Measurements from ENCODE around the gene OMG. TPM values are rescaled to one million over a fixed set of nuclear protein-coding genes. Genes with fewer than 3 reads are reported as not detected.
A peak's percentile ranks its signal among the peaks of the same experiment; 100 is the strongest.
"Not testable (repeated sequence)": the region's sequence is repeated elsewhere in the genome, so short reads cannot be mapped to it uniquely, and the experiment has no call there.

OMG gene
- total RNA-seq, 3 donors from 2014 or later = 0.15 TPM; not detected in 2

- Mint-ChIP-seq H3K4me3 (peak within 1 kb of the TSS; percentile 88), H3K27me3 (ENCODE audit: low read depth) (no peaks in the 10 kb centered on the region)
- DNase-seq = no peak
Measured at GRCh38 chr17:31313982-31314781, 17.1 kb upstream of the OMG start, which contains the start of gene EVI2B. Gene EVI2B, minus strand, starts transcription at chr17:31314054. Its CDS starts 8,445 bp downstream, at chr17:31305609.

GRCh38 chr17:31312223-31312622 is 15.2 kb upstream of the OMG start:
- not testable (repeated sequence) for ATAC-seq; H3K36me3 Mint-ChIP-seq (ENCODE audit: insufficient read depth); H3K27me3 Mint-ChIP-seq (ENCODE audit: low read depth); H3K9me3 Mint-ChIP-seq
- Mint-ChIP-seq H3K4me3 (peak overlapping the region; percentile 83), H3K4me1 (ENCODE audit: low read depth) (peaks cover 64% of the 10 kb centered on the region)
- DNase-seq = peak; percentile 36

More at GRCh38 chr17:31313982-31314781, 17.1 kb upstream of the OMG start, which contains the start of gene EVI2B:
- peaks cover 4% of the 10 kb centered on the region for H3K36me3 Mint-ChIP-seq (ENCODE audit: insufficient read depth)
- H3K4me1 Mint-ChIP-seq (ENCODE audit: low read depth) = peaks cover 51% of the 10 kb centered on the region
- peak; percentile 55 to 61 for ATAC-seq
- H3K9me3 Mint-ChIP-seq = no peaks in the 10 kb centered on the region

GRCh38 chr17:31311526-31311925 is 14.5 kb upstream of the OMG start:
- Mint-ChIP-seq H3K4me1 (ENCODE audit: low read depth) (peaks cover 63% of the 10 kb centered on the region), H3K4me3 (peak overlapping the region; percentile 83), H3K9me3 (no peaks in the 10 kb centered on the region), H3K36me3 (ENCODE audit: insufficient read depth) (peaks cover 1% of the 10 kb centered on the region), H3K27me3 (ENCODE audit: low read depth) (no peaks in the 10 kb centered on the region)
- ATAC-seq (no peak), DNase-seq (no peak)

- no peaks in the 10 kb centered on the region for H3K9me3 Mint-ChIP-seq
- H3K36me3 Mint-ChIP-seq (ENCODE audit: insufficient read depth) = peaks cover 7% of the 10 kb centered on the region
- no peaks in the 10 kb centered on the region for H3K27me3 Mint-ChIP-seq (ENCODE audit: low read depth)
- peaks cover 65% of the 10 kb centered on the region for H3K4me1 Mint-ChIP-seq (ENCODE audit: low read depth)
- peak overlapping the region; percentile 83 for H3K4me3 Mint-ChIP-seq
- ATAC-seq (no peak), DNase-seq (no peak)
Measured at GRCh38 chr17:31310886-31311285, 13.8 kb upstream of the OMG start.

GRCh38 chr17:31310260-31310659 is 13.2 kb upstream of the OMG start:
- H3K27me3 Mint-ChIP-seq (ENCODE audit: low read depth) = no peaks in the 10 kb centered on the region
- H3K36me3 Mint-ChIP-seq (ENCODE audit: insufficient read depth) = peaks cover 13% of the 10 kb centered on the region
- peak; percentile 52 for DNase-seq
- H3K9me3 Mint-ChIP-seq = no peaks in the 10 kb centered on the region
- H3K4me1 Mint-ChIP-seq (ENCODE audit: low read depth) = peaks cover 69% of the 10 kb centered on the region
- H3K4me3 Mint-ChIP-seq = peak overlapping the region; percentile 83
- ATAC-seq = peak in 1 of 2 donors; percentile 33

- Mint-ChIP-seq H3K27me3 (ENCODE audit: low read depth) (no peaks in the 10 kb centered on the region), H3K4me1 (ENCODE audit: low read depth) (peaks cover 68% of the 10 kb centered on the region), H3K4me3 (peak overlapping the region; percentile 83), H3K36me3 (ENCODE audit: insufficient read depth) (peaks cover 20% of the 10 kb centered on the region), H3K9me3 (peaks cover 4% of the 10 kb centered on the region)
- ATAC-seq (no peak), DNase-seq (no peak)
Measured at GRCh38 chr17:31309556-31309955, 12.5 kb upstream of the OMG start.

- H3K27me3 Mint-ChIP-seq (ENCODE audit: low read depth) = no peaks in the 10 kb centered on the region
Measured at GRCh38 chr17:31308372-31309334, 11.6 kb upstream of the OMG start.

GRCh38 chr17:31307640-31308039 is 10.6 kb upstream of the OMG start:
- Mint-ChIP-seq H3K4me1 (ENCODE audit: low read depth) (peaks cover 74% of the 10 kb centered on the region), H3K36me3 (ENCODE audit: insufficient read depth) (peaks cover 36% of the 10 kb centered on the region), H3K4me3 (peak overlapping the region; percentile 83), H3K9me3 (peaks cover 8% of the 10 kb centered on the region), H3K27me3 (ENCODE audit: low read depth) (no peaks in the 10 kb centered on the region)
- ATAC-seq = peak; percentile 42 to 50
- no peak for DNase-seq

More at GRCh38 chr17:31308372-31309334, 11.6 kb upstream of the OMG start:
- ATAC-seq = peak; percentile 72 to 75
- DNase-seq = no peak
- H3K4me3 Mint-ChIP-seq = peak overlapping the region; percentile 83
- H3K36me3 Mint-ChIP-seq (ENCODE audit: insufficient read depth) = peaks cover 27% of the 10 kb centered on the region
- peaks cover 8% of the 10 kb centered on the region for H3K9me3 Mint-ChIP-seq
- peaks cover 70% of the 10 kb centered on the region for H3K4me1 Mint-ChIP-seq (ENCODE audit: low read depth)

GRCh38 chr17:31299624-31300023 is 2.6 kb upstream of the OMG start:
- Mint-ChIP-seq H3K27me3 (ENCODE audit: low read depth) (no peaks in the 10 kb centered on the region), H3K4me1 (ENCODE audit: low read depth) (peaks cover 32% of the 10 kb centered on the region), H3K36me3 (ENCODE audit: insufficient read depth) (peaks cover 21% of the 10 kb centered on the region), H3K4me3 (no peak overlapping the region), H3K9me3 (peaks cover 4% of the 10 kb centered on the region)
- no peak for DNase-seq
- no peak for ATAC-seq

GRCh38 chr17:31296142-31296541 is 897 bp downstream of the OMG start:
- Mint-ChIP-seq H3K4me1 (ENCODE audit: low read depth) (peaks cover 12% of the 10 kb centered on the region), H3K9me3 (no peaks in the 10 kb centered on the region), H3K36me3 (ENCODE audit: insufficient read depth) (peaks cover 2% of the 10 kb centered on the region), H3K4me3 (no peak overlapping the region), H3K27me3 (ENCODE audit: low read depth) (no peaks in the 10 kb centered on the region)
- ATAC-seq = no peak
- DNase-seq = no peak

GRCh38 chr17:31295489-31295871 is 1.6 kb downstream of the OMG start:
- Mint-ChIP-seq H3K36me3 (ENCODE audit: insufficient read depth) (peaks cover 2% of the 10 kb centered on the region), H3K9me3 (no peaks in the 10 kb centered on the region), H3K4me3 (no peak overlapping the region), H3K4me1 (ENCODE audit: low read depth) (peaks cover 10% of the 10 kb centered on the region), H3K27me3 (ENCODE audit: low read depth) (no peaks in the 10 kb centered on the region)
- no peak for ATAC-seq
- no peak for DNase-seq

- Mint-ChIP-seq H3K4me1 (ENCODE audit: low read depth) (peaks cover 13% of the 10 kb centered on the region), H3K4me3 (no peak overlapping the region), H3K36me3 (ENCODE audit: insufficient read depth) (peaks cover 2% of the 10 kb centered on the region), H3K27me3 (ENCODE audit: low read depth) (no peaks in the 10 kb centered on the region), H3K9me3 (no peaks in the 10 kb centered on the region)
- no peak for DNase-seq
- ATAC-seq = no peak
Measured at GRCh38 chr17:31294820-31295488, 2.1 kb downstream of the OMG start.

- DNase-seq (no peak), ATAC-seq (no peak)
- peaks cover 13% of the 10 kb centered on the region for H3K4me1 Mint-ChIP-seq (ENCODE audit: low read depth)
- H3K4me3 Mint-ChIP-seq = no peak overlapping the region
- H3K9me3 Mint-ChIP-seq = no peaks in the 10 kb centered on the region
- peaks cover 2% of the 10 kb centered on the region for H3K36me3 Mint-ChIP-seq (ENCODE audit: insufficient read depth)
- H3K27me3 Mint-ChIP-seq (ENCODE audit: low read depth) = no peaks in the 10 kb centered on the region
Measured at GRCh38 chr17:31294231-31294630, 2.8 kb downstream of the OMG start.

GRCh38 chr17:31293581-31293980 is 3.5 kb downstream of the OMG start:
- no peak overlapping the region for H3K4me3 Mint-ChIP-seq
- no peaks in the 10 kb centered on the region for H3K9me3 Mint-ChIP-seq
- no peak for DNase-seq
- no peak for ATAC-seq
- H3K4me1 Mint-ChIP-seq (ENCODE audit: low read depth) = peaks cover 17% of the 10 kb centered on the region
- peaks cover 2% of the 10 kb centered on the region for H3K36me3 Mint-ChIP-seq (ENCODE audit: insufficient read depth)
- no peaks in the 10 kb centered on the region for H3K27me3 Mint-ChIP-seq (ENCODE audit: low read depth)

Measured in activated T-cell treated with anti-CD3 and anti-CD28 coated beads, Interleukin-2, amount 50 U/mL, for 4 hours (primary cell).